HuH-7 (cell line): Measurements from ENCODE around the gene XPO5.
"Not testable (repeated sequence)": the region's sequence is repeated elsewhere in the genome, so short reads cannot be mapped to it uniquely, and the experiment has no call there.

Experiments
- DNase-seq: peaks from one replicate; pipeline ENCODE4 v3.0.0; 2011; ENCODE audit warnings: low spot score

XPO5 gene

DNA sequence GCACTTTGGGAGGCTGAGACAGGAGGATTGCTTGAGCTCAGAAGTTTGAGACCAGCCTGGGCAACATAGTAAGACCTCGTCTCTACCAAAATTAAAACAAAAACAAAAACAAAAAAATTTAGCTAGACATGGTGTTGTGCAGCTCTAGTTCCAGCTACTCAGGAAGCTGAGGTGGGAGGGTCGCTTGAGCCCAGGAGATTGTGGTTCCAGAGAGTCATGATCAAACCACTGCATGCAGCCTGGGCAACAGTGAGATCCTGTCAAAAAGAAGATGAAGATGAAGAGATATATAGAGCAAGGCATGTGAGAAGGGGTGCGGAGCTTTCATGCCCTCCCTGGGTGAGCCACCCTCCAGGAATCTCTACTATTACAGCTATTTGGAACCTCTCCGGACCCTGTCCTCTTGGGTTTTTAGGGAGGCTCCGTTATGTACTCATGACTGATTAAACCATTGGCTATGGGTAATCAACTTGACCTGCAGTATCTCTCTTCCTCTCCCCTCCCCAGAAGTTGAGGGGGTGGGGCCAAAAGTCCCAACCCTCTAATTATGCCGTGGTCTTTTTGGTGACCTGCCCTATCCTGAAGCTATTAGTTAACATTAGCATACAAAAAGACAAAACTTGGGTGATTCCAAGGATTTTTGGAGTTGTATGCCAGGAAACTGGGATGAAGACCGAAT, 9.2 kb upstream of the XPO5 start:
- no peak for DNase-seq

- no peak for DNase-seq
Measured at GRCh38 chr6:43582911-43583310, 7.1 kb upstream of the XPO5 start.

- DNase-seq = no peak
Measured at GRCh38 chr6:43579171-43579570, 3.3 kb upstream of the XPO5 start.

DNA sequence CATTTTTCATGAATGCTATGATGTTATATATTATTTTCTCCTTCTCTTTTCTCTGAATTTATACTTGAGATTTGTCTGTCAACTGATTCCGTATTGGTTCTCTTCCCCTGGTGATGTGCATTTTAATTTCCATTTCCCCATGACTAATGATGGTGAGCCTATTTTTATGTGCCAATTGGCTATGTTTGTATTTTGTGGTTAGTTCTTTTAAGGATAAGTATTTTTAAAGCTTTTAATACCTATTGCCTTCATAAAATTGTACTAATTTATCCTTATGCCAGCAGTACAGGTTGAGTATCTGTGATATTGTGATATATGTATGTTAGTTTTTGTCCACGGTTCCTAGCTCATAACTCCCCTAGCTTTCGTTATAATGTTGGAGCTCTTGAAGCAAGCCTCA, 2.9 kb upstream of the XPO5 start:
- DNase-seq = no peak

DNA sequence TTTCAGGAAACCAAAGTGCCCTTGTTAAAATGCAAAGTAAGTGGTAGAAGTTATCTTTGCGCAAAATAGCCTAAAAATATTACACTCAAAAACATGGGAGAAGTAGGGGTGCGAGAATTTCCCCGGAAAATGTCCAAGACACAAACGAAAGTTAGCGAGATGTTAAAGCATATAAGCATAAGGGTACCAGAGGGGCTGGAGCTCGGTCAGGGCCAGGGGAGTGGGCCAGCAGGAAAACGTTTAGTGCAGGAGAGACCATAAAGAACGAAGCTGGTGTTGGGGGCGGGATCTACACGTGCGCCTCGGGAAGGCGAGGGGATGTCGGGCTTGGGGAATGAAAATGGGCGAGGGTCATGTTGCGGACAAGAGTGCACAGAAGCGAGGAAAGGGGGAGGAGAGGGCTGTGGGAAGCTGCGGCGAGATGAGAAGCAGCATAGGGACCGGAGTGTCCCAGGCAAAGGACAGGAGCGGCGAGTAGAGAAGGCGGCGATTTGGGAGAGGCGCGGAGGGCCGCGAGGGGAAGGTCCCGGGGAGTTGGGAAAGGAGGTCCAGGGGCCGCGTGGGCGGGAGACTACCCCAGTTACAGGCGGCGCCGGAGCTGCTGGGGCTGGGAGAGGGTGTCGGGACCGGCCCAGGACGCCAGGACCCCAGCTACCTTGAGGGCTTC, 600 bp downstream of the XPO5 start:
- peak; percentile 26 for DNase-seq

DNA sequence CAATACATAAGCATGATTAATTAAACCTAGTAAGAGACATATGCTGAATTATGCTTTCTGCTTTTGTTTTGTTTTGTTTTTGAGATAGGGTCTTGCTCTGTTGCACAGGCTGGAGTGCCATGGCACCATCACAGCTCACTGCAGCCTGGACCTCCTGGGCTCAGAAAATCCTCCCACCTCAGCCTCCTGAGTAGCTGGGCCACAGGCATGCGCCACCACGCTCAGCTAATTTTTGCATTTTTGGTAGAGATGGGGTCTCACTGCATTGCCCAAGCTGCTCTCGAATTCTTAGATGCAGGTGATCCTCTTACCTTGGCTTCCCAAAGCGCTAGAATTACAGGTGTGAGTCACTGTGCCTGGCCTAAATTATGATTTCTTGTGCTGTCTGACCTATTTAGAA, 3.8 kb downstream of the XPO5 start:
- DNase-seq = no peak

DNA sequence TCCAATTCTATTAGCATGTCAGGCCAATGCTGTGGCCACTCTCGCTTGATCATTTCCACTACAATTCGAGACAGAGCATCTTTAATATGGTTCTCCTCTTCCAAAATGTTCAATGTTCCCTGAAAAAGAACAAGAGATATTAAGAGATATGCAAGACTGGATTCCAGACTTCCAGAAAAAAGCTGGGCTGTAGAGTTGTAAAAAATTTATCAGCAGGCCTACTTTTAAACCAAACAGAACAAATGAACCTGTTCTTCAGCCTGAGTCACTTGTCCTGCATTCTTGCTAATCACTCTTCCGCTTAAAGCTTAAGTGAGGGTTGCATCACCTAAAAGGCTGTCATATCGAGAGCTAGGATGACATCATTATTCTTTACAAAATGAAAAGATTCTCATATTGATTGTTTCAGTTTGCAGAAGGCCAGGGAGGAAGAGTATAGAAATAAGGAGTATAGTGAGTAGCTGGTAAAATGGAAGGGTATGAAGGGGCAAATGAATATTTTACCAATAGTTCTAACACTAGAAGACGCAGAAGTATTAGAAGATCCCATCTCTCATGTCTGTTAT, 4.9 kb downstream of the XPO5 start:
- no peak for DNase-seq

DNA sequence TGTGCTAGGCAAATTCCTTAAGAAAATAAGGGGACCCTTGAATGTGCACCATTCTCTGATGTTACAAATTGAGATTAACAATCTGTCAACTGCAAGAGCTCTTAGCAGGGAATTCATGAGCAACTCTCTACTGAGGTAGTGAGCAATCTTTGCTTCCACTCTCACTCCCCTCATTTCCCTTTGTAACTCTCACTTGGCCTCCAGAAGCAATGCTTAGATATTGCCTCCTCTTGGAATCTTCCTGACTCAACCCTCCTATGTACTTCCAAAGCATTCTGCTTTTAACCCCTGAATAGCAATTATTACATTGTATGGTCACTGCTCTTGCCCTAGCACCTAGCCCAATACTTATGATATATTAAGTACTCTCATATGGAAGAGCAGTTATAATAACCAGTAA, 16.5 kb downstream of the XPO5 start:
- no peak for DNase-seq

- DNase-seq = not testable (repeated sequence)
Measured at GRCh38 chr6:43557620-43558019, 18.2 kb downstream of the XPO5 start.

DNA sequence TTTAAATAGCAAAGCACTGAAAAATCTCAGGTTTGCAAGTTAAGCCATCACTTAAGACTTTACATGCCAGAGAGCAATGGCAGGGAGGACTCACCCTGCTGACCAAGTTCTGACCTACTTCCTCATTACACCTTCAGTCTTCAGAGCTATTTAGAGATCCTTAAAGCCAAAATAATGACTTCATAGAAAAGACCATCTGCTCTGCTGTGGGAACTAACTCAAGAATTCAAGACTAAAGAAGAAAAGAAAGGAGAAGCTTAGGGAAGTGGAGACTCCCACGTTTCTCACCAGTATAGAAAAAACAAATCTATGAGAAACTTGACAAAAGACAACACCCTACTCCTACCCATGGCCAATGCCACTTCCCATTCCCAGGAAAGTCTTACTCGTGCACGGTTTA, 28.6 kb downstream of the XPO5 start:
- DNase-seq = no peak

DNA sequence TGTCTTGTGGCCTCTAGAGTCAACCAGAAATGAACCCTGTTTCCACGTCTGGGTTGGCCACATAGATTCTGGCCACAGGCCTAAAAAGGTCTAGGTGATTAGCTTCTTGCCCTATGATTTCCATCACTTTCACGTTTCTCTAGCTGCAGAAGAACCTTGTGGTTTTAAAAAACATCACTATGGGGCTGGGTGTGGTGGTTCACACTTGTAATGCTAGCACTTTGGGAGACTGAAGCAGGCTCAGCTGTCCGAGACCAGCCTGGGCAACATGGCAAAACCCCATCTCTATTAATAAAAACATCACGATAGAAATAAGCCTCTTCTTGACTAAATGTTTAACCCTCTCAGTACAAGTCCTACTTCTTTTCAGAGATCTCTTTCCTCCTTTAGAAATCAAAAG, 31.4 kb downstream of the XPO5 start:
- no peak for DNase-seq

DNA sequence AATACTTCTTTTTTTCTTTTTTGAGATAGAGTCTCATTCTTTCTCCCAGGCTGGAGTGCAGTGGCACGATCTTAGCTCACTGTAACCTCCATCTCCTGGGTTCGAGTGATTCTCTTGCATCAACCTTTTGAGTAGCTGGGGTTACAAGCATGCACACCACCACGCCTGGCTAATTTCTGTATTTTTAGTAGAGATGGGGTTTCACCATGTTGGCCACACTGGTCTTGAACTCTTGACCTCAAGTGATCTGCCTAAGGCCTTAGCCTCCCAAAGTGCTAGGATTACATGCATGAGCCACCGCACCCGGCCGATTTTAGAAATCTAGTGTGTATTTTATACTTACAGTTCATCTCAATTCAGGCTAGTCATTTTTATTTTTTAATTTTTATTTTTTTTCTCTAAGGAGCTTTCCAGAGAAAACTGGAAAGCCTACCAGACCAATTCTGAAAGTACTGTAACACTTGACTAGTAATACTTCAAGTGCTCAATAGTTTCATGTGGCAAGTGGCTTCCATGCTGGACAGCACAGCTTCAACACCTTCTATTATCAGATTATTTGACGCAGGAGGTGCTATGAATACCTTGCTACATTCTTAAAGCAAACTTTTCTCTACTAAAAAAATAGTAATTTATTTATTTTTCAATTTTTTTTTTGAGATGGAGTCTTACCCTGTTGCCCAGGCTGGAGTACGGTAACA, 33.9 kb downstream of the XPO5 start:
- no peak for DNase-seq

DNA sequence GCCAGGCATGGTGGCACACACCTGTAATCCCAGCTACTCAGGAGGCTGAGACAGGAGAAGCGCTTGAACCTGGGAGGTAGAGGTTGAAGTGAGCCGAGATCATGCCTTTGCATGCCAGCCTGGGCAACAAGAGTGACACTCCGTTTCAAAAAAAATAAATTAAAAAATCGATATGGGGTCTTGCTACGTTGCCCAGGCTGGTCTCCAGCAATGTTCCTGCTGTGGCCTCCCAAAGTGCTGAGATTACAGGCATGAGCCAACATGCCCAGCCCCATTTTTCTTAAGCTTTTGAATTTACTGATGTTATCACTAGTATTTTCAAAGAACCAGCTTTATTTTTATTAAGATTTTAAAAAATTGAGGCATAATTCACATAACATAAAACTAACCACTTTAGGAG, 35.3 kb downstream of the XPO5 start:
- DNase-seq = no peak

GRCh38 chr6:43539409-43539808, 36.4 kb downstream of the XPO5 start:
- not testable (repeated sequence) for DNase-seq

DNA sequence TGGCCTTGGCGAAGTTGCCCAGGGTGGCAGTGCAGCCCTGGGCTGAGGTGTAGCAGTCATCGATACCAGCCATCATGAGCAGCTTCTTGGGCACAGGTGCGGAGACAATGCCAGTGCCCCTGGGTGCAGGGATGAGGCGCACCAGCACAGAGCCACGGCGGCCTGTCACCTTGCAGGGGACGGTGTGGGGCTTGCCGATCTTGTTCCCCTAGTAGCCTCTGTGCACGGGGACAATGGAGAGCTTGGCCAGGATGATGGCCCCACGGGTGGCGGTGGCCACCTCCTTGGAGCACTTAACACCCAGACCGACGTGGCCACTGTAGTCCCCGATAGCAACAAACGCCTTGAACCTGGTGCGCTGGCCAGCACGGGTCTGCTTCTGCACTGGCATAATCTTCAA, 36.9 kb downstream of the XPO5 start:
- DNase-seq = not testable (repeated sequence)

- DNase-seq = no peak
Measured at GRCh38 chr6:43532201-43532600, 43.6 kb downstream of the XPO5 start.

DNA sequence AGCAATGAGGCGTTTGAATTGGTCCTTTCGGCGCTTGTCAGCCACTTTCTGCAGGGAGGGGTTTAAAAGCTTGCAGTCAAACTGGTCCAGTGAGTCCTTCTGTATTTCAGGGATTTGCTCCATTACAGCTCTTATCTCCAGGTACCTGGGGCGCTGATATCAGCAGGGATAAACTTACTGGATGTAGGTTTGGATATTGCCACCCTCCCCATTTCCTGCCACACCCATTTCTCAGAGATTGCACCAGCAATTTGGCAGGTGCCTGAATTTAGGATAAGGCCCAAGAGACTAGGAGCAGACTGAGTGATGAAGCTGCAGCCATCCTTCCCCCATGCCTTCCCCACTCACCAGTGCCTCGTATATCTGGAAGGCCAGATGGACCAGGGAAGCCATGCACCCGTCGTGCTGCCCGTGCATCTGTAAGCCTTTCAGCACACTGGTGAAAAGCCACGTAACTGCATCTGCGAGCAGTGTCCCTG, 51.3 kb downstream of the XPO5 start:
- DNase-seq = no peak

DNA sequence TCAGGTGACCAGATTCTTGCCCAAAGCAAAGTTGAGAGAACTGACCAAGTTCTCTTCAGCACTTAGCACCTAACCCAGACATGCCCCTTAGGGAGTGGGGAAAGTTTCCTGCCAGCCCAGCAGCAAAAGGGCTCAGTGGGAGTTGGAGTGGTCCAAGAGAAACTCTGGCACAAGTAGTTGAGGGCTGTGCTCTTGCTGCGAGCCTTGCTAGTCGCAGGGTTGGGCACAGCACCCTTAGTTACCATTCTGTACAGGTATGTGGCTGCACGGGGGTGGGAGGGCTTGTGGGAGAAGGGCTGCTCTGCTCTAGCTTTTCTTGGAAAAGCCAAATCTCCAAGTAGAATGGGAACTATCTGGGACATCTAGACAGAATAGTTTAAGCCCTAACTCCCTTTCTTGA, 52.6 kb downstream of the XPO5 start:
- no peak for DNase-seq

- no peak for DNase-seq
Measured at GRCh38 chr6:43522547-43523261, 53.1 kb downstream of the XPO5 start.

DNA sequence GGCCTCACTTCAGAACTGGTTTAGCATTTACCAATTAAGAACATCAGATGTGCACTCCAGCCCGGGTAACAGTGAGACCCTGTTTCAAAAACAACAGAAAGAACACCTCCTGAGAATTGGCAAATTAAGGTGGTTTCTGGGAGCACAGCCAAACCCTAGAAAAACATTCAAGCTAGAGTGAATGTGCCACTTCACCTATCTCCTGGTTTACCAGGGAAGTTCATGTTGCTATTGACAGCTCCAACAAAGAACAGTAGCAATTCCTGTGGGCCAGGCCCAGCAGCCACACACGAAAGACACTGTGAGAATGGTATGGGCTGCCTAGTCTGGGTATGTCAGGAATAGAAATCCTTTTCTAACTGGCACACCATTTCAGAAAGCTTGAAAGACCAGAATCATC, 54.0 kb downstream of the XPO5 start:
- DNase-seq = no peak

- no peak for DNase-seq
Measured at GRCh38 chr6:43520097-43520496, 55.7 kb downstream of the XPO5 start.
